HG03521 (cell line): ENCODE results near the gene TBC1D22A.

ENCODE experiments used
- ATAC-seq: cut with Tn5 transposase; IDR thresholded peaks from one replicate; pipeline ENCODE4 v1.9.1; 2021; ENCODE audit warnings: mild to moderate bottlenecking, moderate library complexity; ENCODE audit not compliant: unreplicated experiment

TBC1D22A gene

DNA sequence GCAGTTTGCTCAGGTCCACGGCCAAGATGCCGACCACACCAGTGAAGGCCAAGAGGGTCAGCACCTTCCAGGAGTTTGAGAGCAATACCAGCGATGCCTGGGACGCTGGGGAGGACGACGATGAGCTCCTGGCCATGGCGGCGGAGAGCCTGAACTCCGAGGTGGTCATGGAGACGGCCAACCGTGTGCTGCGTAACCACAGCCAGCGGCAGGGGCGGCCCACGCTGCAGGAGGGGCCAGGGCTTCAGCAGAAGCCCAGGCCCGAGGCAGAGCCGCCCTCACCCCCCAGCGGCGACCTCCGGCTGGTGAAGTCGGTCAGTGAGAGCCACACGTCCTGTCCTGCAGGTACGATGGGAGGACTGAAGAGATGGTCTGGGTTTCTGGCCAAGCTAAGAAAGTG, 31.0 kb downstream of the TBC1D22A start:
- ATAC-seq, result no peak

DNA sequence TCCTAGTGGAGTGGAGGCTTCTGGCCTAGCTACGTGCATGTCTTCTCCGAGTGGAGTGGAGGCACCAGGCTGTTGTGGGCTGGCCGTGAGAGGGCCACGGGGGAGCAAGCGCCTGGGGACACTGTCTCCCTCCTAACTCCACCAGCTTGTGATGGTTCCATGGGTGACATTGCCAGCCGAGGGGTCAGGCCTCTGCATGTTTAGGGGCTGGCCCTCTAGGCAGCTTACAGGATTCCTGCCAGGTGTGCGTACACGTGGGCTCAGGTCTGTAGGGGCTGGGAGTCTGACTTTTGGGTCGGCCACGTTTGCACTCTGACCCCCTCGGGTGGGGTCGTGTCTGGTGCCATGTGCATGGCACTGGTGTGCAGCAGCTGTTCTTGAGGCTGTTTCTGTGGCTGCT, 31.6 kb downstream of the TBC1D22A start:
- no peak for ATAC-seq

DNA sequence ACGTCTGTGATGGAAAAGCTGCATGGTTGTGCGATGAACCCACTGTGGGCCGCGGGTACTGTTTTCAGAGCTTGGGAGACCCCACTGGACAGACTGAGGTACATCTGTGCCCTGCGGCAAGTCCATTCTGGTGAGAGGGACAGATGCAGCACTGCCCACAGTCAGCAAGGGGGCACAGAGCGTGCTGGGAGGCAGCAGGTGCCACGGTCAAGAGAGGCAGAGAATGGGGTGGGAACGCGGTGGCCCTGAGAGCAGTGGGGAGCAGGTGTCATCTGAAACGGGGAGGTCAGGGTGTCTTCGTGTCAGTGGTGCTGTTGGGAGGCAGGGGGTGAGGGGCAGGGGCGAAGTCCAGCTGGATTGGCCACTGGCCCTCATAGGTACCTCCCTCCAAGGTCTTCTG, 32.0 kb downstream of the TBC1D22A start:
- no peak for ATAC-seq

DNA sequence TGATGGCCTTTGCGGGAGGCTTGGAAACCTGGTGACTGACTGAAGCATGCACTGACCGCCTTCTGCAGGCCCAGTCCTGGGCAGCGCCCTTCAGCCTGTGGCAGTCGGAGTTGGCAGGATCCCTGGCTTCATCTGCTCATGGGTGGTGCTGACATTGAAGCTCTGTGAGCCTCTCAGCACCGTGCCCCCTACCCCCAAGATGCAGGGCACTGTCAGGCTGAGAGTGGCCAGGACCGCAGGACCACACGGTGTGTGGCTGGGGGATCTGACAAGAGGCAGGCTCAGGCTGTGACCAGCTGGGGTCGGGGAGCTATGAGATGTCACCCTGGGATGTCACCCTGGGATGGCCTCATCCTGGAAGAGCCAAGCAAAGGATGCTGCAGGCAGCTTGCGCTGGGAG, 32.7 kb downstream of the TBC1D22A start:
- no peak for ATAC-seq

DNA sequence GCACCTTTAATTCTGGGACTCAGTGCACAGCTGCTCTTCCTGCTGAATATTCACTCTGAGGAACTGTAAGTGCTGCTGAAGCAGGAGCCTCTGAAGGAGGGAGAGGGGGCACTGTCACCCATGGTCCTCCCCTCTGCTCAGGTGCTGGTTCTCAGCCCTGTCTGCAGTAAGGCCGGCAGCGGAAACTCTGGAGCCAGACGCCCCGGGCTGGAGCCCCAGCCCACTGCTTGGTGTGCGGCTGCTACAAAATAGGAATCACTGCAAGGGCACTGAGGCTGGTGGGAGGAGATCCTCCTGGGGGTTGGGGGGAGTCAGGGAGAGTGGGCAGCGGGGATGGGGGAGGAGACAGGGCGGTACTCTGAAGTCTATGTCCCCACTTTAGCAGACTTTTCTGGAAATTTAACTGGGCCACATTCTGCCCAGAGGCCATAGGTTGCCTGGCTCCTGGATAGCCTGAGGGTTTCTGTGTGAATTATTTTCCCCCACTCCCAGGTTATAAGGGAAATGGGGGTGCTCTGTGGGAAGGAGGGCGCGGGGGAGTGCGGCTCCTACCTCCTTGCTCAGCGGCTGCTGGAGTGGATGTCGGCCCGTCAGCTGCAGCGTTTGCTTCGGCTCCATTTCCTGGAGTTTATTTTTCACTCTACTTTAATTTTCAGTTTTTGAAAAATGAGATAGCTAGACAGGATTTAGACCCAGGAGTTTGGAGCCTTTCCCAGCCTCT, 33.6 kb downstream of the TBC1D22A start:
- no peak for ATAC-seq

DNA sequence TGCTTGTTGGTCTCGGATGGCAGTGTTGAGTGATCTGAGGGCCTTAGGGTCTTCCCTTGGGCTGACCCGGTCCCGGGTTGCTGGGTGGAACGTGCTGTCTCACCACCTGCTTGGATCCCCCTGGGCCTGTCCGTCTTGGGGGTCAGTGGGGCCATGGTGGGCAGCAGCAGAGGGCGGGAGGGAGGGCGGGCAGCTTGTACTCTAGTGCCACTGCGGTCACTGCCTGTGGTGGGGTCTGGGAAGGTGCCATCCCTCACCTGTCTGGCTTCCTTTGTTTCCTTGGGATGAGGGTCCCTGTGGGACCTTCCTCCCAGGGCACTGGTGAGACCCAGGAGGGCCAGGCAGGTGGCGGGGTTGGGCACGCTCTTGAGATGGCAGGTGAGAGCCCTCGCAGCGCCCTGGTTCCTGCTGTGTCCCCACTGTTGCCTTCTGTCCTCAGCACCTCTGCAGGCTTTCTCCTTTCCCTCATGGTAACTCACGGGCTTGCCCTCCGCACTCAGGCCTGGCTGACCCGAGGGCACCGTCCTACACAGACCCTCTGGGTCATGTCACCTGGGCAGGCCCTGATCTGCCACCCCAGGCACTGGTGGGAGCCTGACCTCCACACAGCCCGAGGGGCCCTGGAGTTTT, 34.2 kb downstream of the TBC1D22A start:
- ATAC-seq, result no peak

DNA sequence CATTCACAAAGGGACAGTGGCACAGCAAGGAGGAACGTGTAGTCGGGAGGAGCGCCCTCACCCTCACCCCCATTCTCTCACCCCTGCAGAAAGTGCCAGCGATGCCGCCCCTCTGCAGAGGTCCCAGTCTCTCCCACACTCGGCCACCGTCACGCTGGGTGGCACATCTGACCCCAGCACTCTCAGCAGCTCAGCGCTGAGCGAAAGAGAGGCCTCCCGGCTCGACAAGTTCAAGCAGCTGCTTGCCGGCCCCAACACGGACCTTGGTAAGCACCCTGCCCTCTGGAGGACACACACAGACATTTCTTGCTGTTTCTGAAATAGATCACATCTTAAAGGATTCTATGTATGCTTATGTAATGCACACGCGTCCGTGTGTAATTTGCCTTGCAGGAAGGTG, 34.9 kb downstream of the TBC1D22A start:
- ATAC-seq, result no peak

DNA sequence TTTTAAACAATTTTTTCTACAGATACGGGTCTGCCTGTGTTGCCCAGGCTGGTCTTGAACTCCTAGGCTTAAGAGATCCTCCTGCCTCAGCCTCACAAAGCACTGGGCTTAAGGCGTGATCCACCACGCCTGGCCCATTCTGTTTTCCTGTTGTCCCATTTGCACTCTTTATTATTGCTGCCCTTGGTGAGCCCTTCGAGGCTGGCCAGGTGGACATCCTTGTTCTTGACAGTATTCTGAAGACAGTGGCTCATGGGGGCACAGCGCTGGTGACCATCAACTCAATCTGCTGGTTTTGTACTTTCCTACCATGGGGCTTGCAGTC, 35.6 kb downstream of the TBC1D22A start:
- no peak for ATAC-seq

DNA sequence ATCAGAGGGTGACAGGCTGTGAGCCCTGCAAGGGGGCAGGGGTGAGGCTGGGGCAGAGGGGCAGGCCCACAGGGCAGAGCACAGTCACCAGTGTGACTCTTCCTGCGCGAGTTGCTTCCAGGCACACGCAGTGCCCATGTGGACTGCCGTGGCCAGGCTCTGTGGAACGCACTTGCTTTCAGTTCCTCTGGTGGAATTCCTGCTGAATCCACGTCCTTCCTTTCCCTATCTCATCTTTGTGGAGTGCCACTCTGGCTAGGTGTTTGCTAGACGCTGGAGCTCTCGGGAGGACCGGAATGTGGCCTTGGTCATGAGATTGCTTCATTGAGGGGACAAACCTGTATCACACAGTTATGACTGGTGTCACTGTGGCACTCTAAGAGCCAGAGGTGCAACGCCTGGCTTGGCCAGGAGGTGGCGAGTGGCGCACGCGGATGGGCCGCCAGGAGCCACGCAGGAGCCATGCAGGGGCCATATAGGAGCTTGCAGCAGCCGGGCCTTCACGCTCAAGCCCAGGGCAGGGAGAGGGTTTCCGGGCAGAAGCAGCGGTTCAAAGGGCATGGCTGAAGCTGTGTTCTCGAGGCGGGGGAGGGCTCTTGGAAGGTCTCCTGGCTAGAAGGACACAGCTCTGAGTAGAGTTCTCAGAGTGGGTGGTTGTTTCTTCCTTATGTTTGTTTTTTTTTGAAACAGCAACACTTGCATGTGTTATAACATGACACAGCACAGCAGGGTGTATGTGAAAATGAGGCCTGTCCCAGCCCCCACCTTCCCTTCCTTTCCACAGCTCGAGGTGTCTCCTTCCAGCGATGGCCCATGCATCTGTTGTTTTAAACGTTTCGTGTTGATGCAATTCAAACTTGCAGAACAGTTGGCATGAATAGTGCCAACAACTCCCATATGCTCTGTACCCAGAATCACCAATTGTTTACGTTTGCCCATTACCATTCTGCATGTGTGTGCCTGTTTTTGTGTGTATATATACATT, 36.2 kb downstream of the TBC1D22A start:
- ATAC-seq, result no peak

DNA sequence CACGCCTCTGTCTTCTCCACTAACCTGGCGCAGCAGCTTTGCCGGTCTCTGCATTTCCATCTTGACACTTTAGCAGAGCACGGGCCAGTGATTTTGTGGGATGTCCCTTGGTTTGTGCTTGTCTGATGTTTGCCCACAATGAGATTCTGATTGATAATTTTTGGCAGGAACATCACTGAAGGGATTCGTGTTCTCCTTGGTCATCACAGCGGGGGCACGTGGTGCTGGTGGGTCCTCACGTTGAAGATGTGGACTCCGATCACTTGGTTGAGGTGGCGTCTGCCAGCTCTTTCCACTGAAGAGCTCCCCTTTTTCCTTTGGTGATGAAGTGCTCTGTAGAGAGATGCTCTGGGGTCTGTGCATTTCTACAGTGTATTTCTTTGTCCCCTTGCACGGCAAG, 37.2 kb downstream of the TBC1D22A start:
- no peak for ATAC-seq

DNA sequence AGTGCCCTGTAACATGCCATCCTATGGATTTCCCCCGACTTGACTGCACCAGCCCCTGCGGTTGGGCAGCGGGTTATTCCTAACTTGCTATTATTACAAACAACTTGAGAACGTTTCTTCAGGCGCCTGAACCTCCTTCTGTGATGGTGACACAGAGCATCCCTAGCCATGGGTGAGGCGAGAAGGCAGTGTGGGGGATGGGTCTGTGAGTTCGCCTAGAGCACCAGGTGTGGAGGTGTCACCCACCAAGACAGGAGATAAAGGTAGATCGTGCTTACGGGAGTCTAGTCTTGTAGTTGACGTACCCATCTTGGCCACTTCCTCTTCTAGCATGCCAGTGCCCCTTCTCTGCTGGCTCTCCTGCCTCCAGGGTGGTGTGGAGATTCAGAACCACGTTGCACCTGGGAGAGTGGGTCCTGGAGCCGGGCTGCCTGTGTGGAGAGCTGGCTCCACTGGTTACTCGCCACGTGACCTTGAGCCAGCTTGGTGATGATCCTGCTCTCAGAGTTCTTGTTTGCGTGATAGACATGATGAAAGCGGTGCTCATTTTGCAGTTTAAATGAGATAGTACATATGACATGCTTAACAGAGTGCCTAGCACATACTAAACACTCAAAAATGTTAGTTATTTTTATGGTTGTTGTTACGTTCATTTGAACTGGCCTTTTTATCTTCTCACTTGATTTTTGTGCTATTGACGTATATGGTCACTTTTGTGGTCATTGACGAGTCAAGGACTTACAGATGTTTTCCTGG, 37.8 kb downstream of the TBC1D22A start:
- no peak for ATAC-seq

DNA sequence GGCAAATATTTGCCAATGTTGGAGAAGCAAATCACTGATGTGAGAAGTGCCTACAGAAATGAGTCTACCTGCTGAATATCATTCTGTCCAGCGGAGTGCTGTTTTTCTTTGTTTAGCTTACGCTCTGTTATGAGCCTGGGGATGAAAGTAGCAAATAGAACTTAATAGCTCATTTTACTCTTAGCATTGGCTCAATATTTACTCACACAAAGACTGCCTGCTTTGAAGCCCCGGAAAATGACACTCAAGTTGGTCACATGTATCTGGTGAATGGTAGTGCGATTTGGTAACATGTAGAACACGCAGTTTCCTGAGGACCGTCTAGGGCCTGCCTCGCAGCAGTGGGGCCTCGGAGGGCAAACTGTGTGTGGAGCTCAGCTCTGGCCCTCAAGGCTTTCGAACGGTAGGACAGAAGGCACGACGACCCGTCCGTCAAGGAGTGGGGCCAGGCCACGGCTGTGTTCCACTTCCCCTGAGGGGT, 38.9 kb downstream of the TBC1D22A start:
- no peak for ATAC-seq

DNA sequence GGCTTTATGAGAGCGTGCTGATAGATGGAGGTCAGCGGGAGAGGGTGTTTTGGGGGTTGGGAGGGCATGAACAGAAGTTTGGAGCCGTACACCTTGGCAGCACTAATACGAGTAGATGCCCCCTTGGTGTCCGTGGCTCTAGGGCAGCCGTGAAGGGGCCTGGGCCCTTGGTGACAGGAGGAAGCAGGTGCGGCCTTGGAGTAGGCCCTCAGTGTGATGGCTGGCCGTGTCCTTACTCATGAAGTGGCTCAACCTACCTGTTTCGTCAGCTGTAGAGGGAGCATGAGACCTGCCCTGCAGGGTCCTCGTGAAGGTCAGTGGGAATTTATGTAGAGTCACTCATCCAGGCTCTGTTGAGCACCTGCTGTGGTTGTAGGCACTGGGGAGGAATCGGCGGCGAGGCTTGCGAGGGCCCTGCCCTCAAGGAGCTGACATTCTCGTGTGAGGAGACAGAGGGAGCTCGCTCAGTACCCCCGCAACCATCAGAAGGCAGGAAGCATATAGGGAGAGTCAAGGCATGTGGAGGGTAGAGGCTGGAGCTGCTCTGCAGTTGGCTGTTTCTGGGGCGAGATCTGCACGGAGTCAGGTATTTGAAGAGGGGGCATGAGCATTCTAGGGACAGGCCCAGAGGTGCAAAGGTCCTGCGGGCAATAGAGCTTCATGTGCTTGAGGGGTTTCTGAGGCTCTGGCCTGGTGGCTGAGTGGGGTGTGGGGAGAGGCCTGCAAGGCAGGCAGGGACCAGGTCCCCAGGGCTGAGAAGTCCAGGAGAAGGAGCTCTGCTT, 39.6 kb downstream of the TBC1D22A start:
- no peak for ATAC-seq

DNA sequence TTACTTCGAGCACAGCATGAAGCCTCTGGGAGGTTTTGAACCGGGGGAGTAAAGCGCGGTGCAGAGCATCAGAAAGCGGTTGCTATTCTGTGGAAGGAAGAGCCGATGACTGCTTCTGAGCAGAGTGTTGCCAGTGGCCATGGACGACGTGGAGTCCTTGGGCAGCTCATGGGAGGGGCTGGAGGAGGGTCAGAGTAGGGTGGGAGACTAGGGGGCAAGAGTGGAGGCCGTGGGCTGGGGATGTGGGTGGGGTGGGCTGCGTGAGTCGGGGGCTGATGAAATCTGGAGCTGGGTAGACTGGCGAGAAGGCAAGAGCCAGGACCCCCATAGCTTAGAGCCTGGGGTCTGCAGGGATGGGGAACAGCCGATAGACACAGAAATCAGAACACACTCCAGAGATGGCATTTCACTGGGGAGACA, 40.2 kb downstream of the TBC1D22A start:
- ATAC-seq, result no peak

DNA sequence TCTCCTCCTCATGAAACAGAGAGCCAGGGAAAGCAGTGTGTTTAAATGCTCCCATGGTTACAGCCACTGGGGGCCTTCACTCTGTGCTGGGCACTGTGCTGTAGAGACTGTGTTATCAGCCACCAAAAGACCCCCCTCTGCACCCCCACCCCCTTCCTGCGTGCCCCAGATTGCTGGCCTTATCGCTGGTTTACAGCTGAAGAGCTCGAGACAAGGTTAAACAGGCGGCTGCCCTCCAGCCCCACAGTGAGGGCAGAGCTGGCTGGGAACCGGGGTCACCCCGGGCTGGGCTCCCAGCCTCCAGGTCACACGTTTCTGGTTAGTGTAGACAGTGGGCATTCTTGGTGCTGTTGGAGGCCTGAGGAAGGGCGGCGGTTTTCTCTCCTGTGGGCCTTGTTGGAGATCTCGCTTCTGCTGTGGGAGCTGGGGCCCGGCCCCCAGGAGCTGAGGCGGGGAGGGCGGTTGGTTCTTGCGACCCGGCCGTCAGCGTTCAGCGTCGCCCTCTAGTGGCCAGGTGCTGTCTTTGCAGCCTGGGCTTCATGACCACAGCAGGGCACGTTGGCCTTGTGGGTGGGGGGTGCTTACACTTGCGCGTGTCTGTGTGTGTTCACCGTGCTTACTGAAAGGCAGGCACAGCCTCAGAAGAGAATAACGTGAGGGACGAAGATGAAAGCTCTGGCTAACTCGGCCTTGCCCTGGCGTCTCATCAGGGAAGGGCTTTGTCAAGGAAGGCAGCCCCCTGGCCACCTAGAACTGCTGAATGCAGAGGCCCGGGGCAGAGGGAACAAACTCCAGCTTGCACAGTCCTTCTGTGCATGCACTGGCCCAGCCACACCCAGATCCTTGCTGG, 40.8 kb downstream of the TBC1D22A start:
- ATAC-seq, result no peak

DNA sequence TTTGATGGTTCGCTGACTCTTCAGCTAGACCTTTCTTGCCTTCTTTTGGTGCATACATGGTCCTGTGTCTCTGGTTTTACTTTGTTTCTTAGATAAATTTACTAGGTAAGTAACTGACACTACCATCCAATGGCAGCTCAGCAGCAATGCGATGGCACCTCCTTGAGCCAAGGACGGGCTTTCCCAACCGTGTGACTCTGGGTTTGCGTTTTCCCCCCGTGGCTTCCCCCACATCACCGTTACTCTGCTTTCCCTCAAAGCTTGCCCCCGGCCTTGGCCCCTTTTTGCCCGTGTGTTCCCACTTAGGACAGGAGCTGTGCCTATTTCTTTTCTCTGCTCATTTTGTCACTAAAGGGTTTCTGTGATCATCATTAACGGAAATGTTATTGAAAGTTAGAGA, 41.5 kb downstream of the TBC1D22A start:
- ATAC-seq, result no peak

DNA sequence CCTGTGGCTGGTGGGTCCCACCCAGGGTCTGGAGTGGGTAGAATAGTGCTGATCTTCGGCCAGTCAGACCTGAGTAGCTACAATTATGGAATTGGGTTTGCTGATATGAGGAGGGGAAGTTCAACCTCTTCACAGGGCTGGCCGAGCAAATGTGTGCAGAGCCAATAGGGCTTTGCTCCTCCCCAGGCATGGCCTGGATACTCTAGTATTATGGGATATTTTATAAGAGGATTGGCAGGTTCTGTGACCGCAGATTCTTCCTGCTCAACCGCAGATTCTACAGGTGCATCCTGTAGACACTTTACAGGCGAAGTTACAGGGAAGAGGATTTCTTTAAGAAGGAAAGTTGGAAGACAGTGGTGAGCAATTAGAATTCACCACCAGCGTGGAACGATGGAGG, 44.3 kb downstream of the TBC1D22A start:
- ATAC-seq, result no peak

DNA sequence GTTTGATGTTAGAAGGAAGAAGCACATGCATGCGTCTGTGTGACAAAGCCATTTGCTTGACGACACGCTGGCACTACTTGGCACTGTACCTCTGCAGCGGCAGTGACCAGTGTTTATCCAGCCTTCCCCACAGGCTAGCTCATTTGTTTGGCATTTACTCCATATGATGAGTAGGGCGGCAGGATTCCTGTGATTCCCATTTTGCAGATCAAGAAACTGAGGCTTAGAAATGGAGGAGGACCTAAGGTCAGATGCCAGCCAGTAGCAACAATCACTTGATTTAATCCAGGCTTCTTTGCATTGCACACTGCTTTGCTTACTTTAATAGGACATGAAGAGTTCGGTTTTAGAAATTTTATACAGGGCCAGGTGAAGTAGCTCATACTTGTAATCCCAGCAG, 45.0 kb downstream of the TBC1D22A start:
- ATAC-seq, result no peak

DNA sequence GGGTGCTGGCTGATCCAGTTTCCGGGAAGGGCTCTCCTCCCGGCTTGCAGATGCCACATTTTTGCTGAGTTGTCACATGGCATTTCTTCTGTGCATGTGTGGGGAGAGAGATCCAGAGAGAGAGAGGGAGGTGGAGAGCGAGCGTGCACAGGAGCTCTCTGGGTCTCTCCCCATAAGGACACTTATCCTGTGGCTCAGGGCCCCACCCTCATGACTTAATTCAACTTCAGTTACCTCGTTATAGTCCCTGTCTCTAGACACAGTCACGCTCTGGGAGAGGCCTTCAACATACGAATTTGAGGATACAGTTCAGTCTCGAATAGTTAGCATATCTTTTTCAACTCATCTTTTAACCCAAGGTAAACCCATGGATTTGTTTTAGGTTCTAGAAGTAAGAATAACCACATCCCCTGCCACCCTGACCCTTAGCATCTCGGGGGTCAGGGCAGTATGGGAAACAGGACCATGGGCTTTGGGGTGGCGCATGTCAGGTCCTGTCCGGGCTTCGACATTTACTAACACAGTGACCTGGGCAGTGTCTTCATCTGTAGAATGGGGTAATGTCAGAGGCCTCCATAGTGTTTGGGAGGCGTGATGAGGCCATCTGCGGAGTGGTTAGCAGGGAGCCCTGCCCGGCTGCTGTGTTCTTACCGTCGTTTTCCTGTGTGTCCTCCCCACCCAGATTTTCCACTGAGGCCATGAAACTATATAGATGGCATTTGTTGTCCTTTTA, 46.9 kb downstream of the TBC1D22A start:
- no peak for ATAC-seq
